Prostate gland (tissue), 2 donors: ENCODE results near the gene EXOSC7. TPM values are rescaled to one million over a fixed set of nuclear protein-coding genes. Genes with fewer than 3 reads are reported as not detected.

Source experiments
- DNase-seq: peaks from one replicate; pipeline ENCODE4 v3.0.0-alpha.2; 2019; ENCODE audit warnings: low spot score
- H3K27ac ChIP-seq, 2 donors: fragments of 200-600 bp; sonication (generic); 2 replicates each; pipeline ENCODE4 v1.5.1; 2017 to 2019
- H3K27me3 ChIP-seq: fragments of 200-600 bp; sonication (generic); replicated peaks from 2 replicates; pipeline ENCODE4 v1.5.1; 2019; ENCODE audit not compliant: insufficient read depth
- H3K36me3 ChIP-seq, 2 donors: fragments of 200-600 bp; sonication (generic); 1 replicate in 1 of 2; 2 replicates in 1 of 2; pipeline versions ENCODE4 v1.5.1 to v1.8.1; 2017 to 2019
- H3K4me1 ChIP-seq: fragments of 200-600 bp; sonication (generic); replicated peaks from 2 replicates; pipeline ENCODE4 v1.5.1; 2019
- H3K4me3 ChIP-seq, 2 donors: fragments of 200-600 bp; sonication (generic); 2 replicates each; pipeline ENCODE4 v1.5.1; 2017 to 2019
- H3K9me3 ChIP-seq: fragments of 200-600 bp; sonication (generic); 2 replicates; pipeline ENCODE4 v1.5.1; 2017
- CTCF ChIP-seq, 4 experiments: fragments of 200-600 bp in 2 of 4; fragments of 450-650 bp in 2 of 4; sonication (generic) in 2 of 4; IDR thresholded peaks; 1 replicate in 3 of 4; 2 replicates in 1 of 4; pipeline ENCODE4 v1.5.1; 2016 to 2019; ENCODE audit warnings: antibody characterized with exemption in 4 of 4, mild to moderate bottlenecking in 2 of 4, moderate library complexity in 2 of 4
- POLR2A ChIP-seq: fragments of 450-650 bp; IDR thresholded peaks from one replicate; pipeline ENCODE4 v1.6.1; 2016; ENCODE audit warnings: antibody characterized with exemption, mild to moderate bottlenecking
- POLR2AphosphoS5 ChIP-seq: sonication (generic); formaldehyde crosslinking; IDR thresholded peaks from one replicate; pipeline ENCODE4 v1.6.1; 2017; ENCODE audit warnings: antibody characterized with exemption
- WGBS: methylation state at CpG from one replicate; pipeline ENCODE4 v1.1.5; 2018; 5-methylcytosine and 5-hydroxymethylcytosine counted together
- intact Hi-C: fragments of 100-400 bp; cut with DNase I; formaldehyde crosslinking; loops from one replicate; pipeline ENCODE4 v1.14.2; 2022
- total RNA-seq, 2 donors: library from RNA; depleted of rRNA; stranded (reverse); fragments of >200 nt; gene quantifications; one replicate each; pipeline ENCODE4 v1.1.0, GENCODE V29; 2016

EXOSC7 gene
- total RNA-seq, 2 donors from 2014 or later: 55.2 to 56.2 TPM

GRCh38 chr3:44995142-44995770, 19.2 kb downstream of the EXOSC7 start:
- TF ChIP-seq POLR2AphosphoS5 (no peak), CTCF (IDR thresholded peaks at IDR 0.05) (no peak), POLR2A (no peak)
- no peaks in the 10 kb centered on the region for H3K4me1 ChIP-seq
- H3K9me3 ChIP-seq: no peaks in the 10 kb centered on the region
- DNase-seq: no peak
- H3K36me3 ChIP-seq: no peaks in the 10 kb centered on the region
- no peak overlapping the region for H3K4me3 ChIP-seq
- intact Hi-C loops: no loop called here
- H3K27ac ChIP-seq: peak overlapping the region in 1 of 2 donors; percentile 1
- 55% methylated on average over 8 of the region's 8 CpGs for WGBS
- no peaks in the 10 kb centered on the region for H3K27me3 ChIP-seq

DNA sequence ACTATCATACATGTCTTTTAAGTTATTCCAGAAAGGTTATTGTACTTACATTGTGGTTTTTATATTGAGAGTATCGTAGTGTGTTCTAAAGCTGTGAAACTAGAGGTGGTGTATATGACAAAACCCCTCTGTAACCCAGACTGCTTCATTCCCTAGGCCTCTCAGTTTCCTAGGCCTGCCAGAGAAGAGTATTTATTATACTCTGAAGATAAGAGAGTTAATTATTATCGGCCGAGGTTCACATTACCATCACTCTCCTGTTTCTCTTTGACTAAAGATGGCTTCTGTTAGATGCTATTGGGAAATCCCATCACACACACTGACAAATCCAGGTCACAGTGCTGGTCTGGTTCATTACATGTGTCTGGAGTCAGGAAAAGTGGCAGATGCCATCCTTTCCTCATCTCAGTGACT, 20.5 kb downstream of the EXOSC7 start:
- TF ChIP-seq POLR2AphosphoS5 (no peak), POLR2A (no peak), CTCF (IDR thresholded peaks at IDR 0.05) (no peak)
- Histone ChIP-seq H3K4me3 (no peak overlapping the region), H3K27ac (no peak overlapping the region), H3K9me3 (no peaks in the 10 kb centered on the region), H3K36me3 (no peaks in the 10 kb centered on the region), H3K27me3 (no peaks in the 10 kb centered on the region), H3K4me1 (no peaks in the 10 kb centered on the region)
- DNase-seq: no peak
- 47% methylated on average over 3 of the region's 3 CpGs for WGBS
- intact Hi-C loops: no loop called here

- 32% methylated on average over 2 of the region's 2 CpGs for WGBS
- peak; percentile 81 for DNase-seq
These were observed 23.7 kb downstream of the EXOSC7 start for GRCh38 chr3:44999782-45000181.

DNA sequence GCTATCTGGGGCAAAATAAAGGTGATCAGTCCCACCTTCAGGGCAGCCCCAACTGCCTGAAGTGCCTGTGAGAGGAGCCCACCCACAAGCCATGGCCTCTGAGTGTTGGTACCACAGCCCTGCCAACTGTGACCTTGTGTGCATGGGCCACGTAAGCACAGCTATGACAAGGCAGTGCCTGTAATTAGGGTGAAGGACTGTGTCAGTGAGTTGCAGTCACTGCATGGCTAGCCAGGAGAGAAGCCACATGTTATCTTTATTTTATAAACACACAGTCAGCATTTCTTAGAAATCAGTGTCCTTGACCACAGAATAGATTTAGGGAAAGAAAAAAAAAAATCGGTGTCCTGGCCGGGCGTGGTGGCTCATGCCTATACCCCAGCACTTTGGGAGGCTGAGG, 24.8 kb downstream of the EXOSC7 start:
- Histone ChIP-seq H3K4me3 (no peak overlapping the region), H3K36me3 (no peaks in the 10 kb centered on the region), H3K9me3 (no peaks in the 10 kb centered on the region), H3K4me1 (no peaks in the 10 kb centered on the region), H3K27ac (no peak overlapping the region), H3K27me3 (no peaks in the 10 kb centered on the region)
- 98% methylated on average over 4 of the region's 4 CpGs for WGBS
- TF ChIP-seq POLR2AphosphoS5 (no peak), CTCF (IDR thresholded peaks at IDR 0.05) (no peak), POLR2A (no peak)
- intact Hi-C loops: no loop called here
- DNase-seq: no peak

More at GRCh38 chr3:44999782-45000181, 23.7 kb downstream of the EXOSC7 start:
- TF ChIP-seq CTCF (IDR thresholded peaks at IDR 0.05): no peak
- TF ChIP-seq POLR2AphosphoS5: peak; percentile 56
- TF ChIP-seq POLR2A: no peak
- H3K36me3 ChIP-seq: no peaks in the 10 kb centered on the region
- no peaks in the 10 kb centered on the region for H3K9me3 ChIP-seq
- H3K4me1 ChIP-seq: no peaks in the 10 kb centered on the region
- H3K4me3 ChIP-seq: no peak overlapping the region
- intact Hi-C loops: no loop called here
- H3K27me3 ChIP-seq: no peaks in the 10 kb centered on the region
- H3K27ac ChIP-seq: no peak overlapping the region

DNA sequence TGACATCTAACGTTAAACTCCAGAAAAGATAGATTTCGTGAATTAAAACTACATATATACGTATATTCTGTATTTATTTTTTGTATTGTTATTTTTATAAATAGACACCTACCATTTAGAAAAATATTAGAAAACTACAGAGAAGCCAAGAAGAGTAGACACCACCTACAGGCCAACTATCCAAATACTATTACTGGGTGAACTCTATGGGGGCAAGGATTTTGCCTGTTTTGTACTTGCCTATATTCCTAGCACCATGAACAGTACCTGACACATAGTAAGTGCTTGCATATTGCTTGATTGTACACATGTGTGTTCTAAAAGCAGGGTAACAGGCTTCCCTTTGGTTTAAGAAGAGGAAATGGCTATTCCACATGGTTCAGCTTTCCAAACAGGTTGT, 25.7 kb downstream of the EXOSC7 start:
- TF ChIP-seq POLR2A (no peak), CTCF (IDR thresholded peaks at IDR 0.05) (no peak), POLR2AphosphoS5 (no peak)
- Histone ChIP-seq H3K9me3 (no peaks in the 10 kb centered on the region), H3K27me3 (no peaks in the 10 kb centered on the region), H3K4me3 (no peak overlapping the region), H3K36me3 (no peaks in the 10 kb centered on the region), H3K4me1 (no peaks in the 10 kb centered on the region), H3K27ac (no peak overlapping the region)
- intact Hi-C loops: no loop called here
- 96% methylated on average over 3 of the region's 3 CpGs for WGBS
- DNase-seq: no peak
